NK-92 (cell line): ENCODE measurements around the gene LINC01488.

ENCODE experiments used
- DNase-seq: peaks from one replicate; lab custom pipeline; 2025; ENCODE audit not compliant: unreplicated experiment; lab: John Stamatoyannopoulos, UW

The LINC01488 gene

GRCh38 chr11:69542314-69543168 is 61.1 kb downstream of the LINC01488 start:
- DNase-seq = no peak
